ENCODE data around the gene NRXN3. TPM values are rescaled to one million over a fixed set of nuclear protein-coding genes. Genes with fewer than 3 reads are reported as not detected.

NRXN3 gene
- total RNA-seq, 1 experiment from 2014 or later: 0.07 TPM

DNA sequence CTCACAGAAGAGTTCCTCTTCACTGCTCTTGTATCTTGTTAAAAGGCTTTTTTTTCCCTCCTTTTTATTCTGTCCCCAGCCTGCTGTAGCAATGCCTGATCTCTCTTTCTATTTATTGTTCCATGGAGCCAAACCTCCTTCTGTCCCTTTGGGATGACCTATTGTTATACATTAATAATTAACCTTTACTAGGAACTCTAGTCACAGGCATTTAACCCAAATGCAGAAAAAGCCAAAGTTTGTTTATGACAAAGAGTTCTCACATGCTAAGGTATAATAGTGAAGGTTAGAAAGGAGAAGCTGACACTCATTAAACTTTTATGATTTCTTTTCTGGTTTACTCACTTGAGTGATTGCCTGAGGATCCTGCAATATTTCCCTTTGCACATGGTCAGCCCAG, 535.8 kb downstream of the NRXN3 start:
- no peak for DNase-seq
- Histone ChIP-seq H3K27me3 (no peaks in the 10 kb centered on the region), H3K36me3 (no peaks in the 10 kb centered on the region), H3K4me3 (no peak overlapping the region), H3K9me3 (no peaks in the 10 kb centered on the region)

DNA sequence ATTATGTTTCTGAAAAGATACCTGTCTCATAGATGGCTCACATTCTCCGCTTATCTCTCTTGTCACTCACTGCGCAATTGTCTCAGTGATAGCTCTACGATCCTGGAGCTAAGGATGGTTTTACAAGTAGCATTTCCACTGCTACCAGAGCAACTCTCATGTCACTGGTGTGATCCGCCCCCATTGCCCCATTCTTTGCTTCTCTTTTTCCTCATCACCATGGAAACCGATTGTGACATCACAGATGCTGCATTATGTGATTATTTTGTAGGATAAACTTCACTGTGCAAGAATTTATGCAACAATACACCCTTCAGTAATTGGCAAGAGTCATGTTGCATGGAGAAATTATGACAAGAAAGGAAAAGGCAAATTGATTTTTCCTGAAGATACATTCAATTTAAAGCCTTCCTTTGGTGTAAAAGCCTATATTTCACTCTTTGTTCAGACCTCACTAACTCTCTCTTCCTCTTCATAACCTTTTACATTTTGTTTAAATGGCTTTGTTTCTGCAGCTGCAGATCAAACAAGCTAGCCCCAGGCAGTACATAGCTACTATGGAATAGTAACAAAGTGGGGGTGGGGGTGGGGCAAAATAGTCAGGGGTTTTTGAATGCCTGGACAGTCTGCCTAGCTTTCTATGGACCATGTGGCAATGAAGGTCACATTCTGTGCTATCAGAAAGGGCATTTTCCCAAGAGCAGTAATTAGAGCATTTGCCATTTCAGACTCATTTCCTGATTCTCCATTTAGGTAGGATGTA, 539.8 kb downstream of the NRXN3 start:
- H3K9me3 ChIP-seq: no peaks in the 10 kb centered on the region
- no peak for DNase-seq
- no peaks in the 10 kb centered on the region for H3K36me3 ChIP-seq
- H3K4me3 ChIP-seq: no peak overlapping the region
- no peaks in the 10 kb centered on the region for H3K27me3 ChIP-seq

DNA sequence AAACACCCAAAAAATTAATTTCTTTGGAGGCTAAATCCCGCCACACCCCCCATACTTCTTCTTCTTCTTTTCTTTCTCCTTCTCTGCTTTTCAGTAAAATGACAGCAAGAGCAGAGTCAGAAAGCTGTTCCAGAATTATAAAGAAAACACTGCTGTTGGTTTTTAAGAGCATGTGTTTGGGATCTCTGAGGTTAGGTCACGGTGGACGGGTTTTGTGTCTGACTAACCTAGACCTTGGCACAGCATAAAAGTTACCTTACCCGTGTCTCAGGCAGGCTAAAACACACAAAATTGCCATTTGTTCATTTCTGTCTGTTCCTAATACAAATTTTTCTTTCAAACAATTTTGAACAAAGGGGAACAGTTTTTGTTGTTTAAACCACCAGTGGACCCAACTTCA, 540.8 kb downstream of the NRXN3 start:
- Histone ChIP-seq H3K36me3 (no peaks in the 10 kb centered on the region), H3K9me3 (no peaks in the 10 kb centered on the region), H3K4me3 (no peak overlapping the region), H3K27me3 (no peaks in the 10 kb centered on the region)
- no peak for DNase-seq

DNA sequence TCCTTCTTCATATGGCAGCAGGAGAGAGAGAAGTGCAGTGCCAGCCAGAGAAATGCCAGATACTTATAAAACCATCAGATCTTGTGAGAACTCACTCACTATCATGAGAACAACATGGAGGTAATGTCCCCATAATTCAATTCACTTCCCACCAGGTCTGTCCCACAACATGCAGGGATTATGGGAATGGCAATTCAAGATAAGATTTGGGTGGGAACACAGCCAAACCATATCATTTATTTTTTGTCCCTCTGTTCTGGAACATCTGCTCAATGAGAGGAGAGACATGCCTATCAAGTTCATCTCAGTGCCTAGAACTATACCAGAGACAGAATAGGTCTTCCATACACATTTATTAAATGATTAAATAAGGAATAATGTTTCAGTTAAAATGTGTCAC, 543.5 kb downstream of the NRXN3 start:
- Histone ChIP-seq H3K36me3 (no peaks in the 10 kb centered on the region), H3K27me3 (no peaks in the 10 kb centered on the region), H3K9me3 (no peaks in the 10 kb centered on the region), H3K4me3 (no peak overlapping the region)
- DNase-seq: no peak

DNA sequence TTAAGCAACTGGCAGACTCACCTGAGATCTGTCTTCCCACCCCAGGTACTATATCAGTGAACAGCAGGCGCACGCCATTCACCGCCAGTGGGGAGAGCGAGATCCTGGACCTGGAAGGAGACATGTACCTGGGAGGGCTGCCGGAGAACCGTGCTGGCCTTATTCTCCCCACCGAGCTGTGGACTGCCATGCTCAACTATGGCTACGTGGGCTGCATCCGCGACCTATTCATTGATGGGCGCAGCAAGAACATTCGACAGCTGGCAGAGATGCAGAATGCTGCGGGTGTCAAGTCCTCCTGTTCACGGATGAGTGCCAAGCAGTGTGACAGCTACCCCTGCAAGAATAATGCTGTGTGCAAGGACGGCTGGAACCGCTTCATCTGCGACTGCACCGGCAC, 544.5 kb downstream of the NRXN3 start:
- no peak overlapping the region for H3K4me3 ChIP-seq
- no peaks in the 10 kb centered on the region for H3K27me3 ChIP-seq
- DNase-seq: no peak
- H3K9me3 ChIP-seq: no peaks in the 10 kb centered on the region
- H3K36me3 ChIP-seq: no peaks in the 10 kb centered on the region

DNA sequence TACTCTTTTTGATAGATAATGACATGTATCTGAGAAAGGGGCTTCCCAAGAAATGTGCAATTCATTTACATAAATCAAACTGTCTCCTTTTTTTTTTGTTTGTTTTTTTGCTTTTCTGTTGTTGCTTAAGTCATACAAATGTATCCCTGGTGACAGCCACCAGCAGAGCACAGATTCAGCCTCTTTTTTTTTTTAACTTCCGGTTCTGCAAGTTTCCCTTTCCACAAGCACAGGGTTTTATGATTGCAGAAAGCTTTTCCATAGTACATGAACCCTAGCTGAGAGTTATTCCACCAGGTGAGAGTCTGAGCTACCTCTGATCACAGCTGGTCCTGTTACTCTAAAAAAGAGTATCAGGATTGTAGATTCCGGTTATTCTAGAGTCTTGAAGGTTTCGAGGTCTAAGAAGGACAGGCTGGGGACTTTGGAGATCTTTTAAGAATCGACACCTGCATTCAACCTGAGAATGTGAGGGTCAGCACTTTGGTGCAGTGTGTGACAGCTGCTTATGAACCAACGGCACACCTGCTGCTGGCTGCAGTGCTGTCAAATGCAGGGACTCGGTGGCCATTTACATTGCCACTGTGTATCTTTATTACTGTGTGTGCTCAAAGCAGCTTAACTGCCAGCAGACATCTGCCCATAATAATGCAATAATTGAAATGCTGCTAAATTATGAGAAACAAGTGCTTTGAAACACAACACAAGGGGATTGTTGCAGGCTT, 551.7 kb downstream of the NRXN3 start:
- H3K9me3 ChIP-seq: no peaks in the 10 kb centered on the region
- no peak overlapping the region for H3K4me3 ChIP-seq
- no peak for DNase-seq
- no peaks in the 10 kb centered on the region for H3K36me3 ChIP-seq
- no peaks in the 10 kb centered on the region for H3K27me3 ChIP-seq

DNA sequence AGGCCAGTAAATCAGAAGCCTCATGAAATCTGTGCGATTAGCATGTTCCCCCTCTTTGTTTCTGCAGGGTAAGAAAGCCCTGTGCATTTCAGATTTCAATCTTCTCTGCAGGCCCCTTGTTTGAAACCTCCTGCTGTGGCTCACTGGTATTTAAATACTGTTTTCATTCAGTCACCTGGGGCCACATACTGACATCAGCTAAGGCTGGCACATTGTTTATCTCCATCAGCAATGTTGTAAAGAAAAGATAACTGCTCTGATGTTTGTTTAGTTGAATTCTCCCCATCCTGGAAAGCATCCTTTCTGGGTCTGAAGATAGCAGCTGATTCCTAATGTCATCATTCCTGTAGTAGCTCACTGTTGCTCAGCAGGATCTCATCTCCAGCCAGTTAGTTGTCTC, 554.9 kb downstream of the NRXN3 start:
- no peaks in the 10 kb centered on the region for H3K9me3 ChIP-seq
- no peaks in the 10 kb centered on the region for H3K36me3 ChIP-seq
- H3K4me3 ChIP-seq: no peak overlapping the region
- H3K27me3 ChIP-seq: no peaks in the 10 kb centered on the region
- DNase-seq: no peak

DNA sequence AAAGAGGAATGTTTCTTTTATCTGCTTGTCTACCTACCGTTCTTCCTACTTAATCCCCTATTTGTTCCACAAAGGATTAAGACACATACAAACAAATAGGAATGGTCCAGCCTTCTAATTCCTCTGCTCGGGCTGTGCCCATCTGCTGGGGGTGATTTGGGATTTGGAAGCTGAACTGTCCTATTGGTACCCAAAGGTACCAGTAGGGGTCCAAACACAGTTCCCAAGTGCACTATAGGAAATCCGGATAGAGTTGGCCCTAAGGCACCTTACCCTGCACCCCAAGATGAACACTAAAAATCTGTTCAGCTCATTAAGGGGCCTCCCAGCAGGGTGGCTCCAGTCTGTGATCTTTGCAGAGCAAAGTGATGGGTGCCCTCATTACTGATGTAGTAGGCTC, 566.9 kb downstream of the NRXN3 start:
- no peaks in the 10 kb centered on the region for H3K27me3 ChIP-seq
- no peaks in the 10 kb centered on the region for H3K36me3 ChIP-seq
- DNase-seq: no peak

DNA sequence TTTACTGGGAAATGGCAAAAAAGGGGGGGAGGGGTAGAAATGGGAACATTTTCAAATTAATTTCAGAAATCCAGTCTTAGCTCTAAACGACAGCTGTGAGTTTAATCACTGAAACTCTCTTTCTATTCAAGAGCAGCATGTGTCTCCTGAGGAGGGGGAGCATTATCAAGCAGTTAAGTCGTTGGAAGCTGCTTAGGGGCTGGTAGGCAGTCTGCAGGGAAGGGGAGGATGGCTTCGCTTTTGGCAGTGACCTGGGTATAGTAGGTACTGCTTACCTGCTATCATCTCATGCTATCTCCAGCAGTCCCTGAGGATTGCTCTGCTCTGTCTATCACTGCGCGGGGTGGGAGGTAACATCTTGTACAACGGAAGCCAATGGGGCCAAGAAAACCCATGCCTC, 567.4 kb downstream of the NRXN3 start:
- Histone ChIP-seq H3K36me3 (no peaks in the 10 kb centered on the region), H3K9me3 (no peaks in the 10 kb centered on the region), H3K27me3 (no peaks in the 10 kb centered on the region)

More for the DNA sequence above, 566.9 kb downstream of the NRXN3 start:
- no peak overlapping the region for H3K4me3 ChIP-seq
- H3K9me3 ChIP-seq: no peaks in the 10 kb centered on the region

DNA sequence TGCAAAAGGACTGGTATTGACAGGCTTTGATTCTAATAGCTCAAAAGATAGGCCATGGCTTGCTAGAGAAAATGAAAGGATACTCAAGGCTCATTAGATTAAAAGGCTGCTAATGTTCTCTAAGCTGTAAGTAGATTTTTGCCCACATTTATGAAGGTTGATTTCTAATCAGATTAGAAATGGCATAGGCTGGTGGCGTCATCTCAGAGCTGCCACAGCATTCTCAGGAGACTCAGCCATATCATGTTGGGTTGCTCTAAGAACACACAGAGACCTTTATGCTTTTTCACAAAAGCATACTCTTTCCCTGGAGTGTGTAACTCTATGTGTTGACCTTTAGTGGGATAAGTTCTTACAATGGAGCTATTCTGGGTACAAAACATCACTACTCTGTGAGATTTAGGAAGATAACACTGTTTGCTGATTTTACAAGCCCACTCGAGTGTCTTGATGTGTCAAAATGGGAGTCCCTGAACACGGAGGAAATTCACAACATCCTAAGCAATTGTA, 576.0 kb downstream of the NRXN3 start:
- no peaks in the 10 kb centered on the region for H3K36me3 ChIP-seq
- H3K27me3 ChIP-seq: no peaks in the 10 kb centered on the region
- no peak for DNase-seq

More for the DNA sequence above, 567.4 kb downstream of the NRXN3 start:
- no peak overlapping the region for H3K4me3 ChIP-seq
- no peak for DNase-seq

DNA sequence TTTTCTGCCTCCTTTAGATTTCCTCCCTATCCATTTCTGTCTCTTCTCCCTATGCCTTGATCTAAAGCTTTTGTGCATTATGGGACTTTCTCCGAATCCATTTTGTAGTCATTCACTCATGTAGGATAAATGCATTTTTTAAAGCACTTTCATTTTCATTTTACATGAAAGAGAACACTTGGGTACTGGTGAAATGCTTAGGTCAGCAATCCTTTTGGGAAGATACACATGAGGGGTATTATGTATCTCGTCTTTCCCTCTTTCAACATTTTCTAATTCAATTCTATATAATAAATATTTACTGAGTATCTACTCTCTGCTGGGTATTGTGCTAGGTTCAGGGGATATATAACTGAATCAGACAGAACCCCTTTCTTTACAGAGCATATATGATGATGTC, 577.6 kb downstream of the NRXN3 start:
- Histone ChIP-seq H3K36me3 (no peaks in the 10 kb centered on the region), H3K4me3 (no peak overlapping the region)

More for the DNA sequence above, 576.0 kb downstream of the NRXN3 start:
- no peaks in the 10 kb centered on the region for H3K9me3 ChIP-seq
- H3K4me3 ChIP-seq: no peak overlapping the region

DNA sequence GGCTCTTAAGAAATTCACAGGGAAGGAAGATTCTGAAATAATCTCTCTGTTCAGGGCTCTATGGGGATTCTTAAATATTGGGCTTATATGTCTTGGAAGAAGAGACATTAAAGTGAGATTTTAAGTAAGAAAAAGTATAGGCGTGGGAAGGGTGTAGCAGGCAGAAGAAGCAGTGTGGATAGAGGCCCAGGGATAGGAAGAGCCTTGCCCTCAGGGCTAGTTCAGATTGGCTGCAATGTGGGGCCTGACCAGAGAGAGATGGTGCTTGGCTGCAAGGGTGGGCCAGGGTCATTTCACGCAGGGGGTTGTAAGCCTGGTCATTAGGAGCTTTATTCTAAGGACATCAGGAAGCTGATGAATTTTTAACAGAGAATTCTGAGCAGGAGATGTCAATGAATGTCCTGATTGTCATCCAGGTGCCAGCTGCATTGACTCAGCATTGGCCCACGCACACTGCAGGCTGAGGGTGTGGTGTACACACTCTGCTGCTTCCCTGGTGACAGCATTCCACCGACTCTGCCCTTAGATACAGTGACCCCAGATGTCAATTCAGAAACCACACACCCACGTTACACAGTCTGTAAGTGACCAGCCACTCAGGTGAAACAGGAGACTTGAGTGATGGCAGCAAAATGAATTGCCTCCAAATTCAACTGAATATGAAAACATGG, 582.5 kb downstream of the NRXN3 start:
- H3K9me3 ChIP-seq: no peaks in the 10 kb centered on the region
- H3K27me3 ChIP-seq: no peaks in the 10 kb centered on the region
- no peak overlapping the region for H3K4me3 ChIP-seq
- no peak for DNase-seq
- no peaks in the 10 kb centered on the region for H3K36me3 ChIP-seq

More for the DNA sequence above, 577.6 kb downstream of the NRXN3 start:
- H3K9me3 ChIP-seq: no peaks in the 10 kb centered on the region
- H3K27me3 ChIP-seq: no peaks in the 10 kb centered on the region
- no peak for DNase-seq

DNA sequence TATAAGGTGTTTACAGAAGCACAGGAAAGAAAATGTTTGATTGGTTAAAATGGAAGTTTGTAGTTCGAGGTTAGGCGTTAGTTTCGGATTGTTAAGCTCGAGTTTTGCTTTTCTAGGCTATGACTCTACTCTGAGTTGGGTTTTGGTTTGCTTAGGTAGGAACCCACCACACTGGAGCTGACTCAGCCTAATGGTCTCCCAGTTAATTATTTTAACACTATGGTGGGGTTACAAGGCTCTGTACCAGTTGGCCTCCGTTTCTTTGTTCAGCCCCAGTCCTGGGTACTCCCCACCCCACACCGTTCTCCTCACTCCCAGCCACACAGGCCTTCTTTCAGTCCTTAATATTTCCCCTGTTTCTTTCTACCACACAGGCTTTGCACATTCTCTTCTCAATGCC, 583.9 kb downstream of the NRXN3 start:
- no peak overlapping the region for H3K4me3 ChIP-seq
- no peaks in the 10 kb centered on the region for H3K36me3 ChIP-seq
- no peaks in the 10 kb centered on the region for H3K27me3 ChIP-seq
- DNase-seq: no peak
- H3K9me3 ChIP-seq: no peaks in the 10 kb centered on the region

DNA sequence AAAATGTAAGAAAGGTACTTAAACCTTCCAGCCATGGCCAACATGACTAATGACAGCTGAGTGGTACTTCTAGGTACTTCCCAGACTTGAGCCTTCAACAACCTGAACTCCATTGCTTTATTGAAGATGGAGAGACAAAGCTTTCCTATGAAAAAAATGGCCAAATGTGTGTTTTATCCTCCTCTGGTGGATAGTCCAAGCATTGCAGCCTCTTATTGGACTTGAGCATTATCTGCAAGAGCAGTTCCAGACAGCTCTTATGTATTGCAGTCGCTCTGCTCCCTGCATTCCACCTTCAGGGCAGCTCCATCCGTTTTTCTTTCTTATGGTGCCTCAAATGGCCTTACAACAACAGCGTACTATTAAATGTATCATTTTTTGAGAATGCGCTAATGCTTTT, 588.2 kb downstream of the NRXN3 start:
- Histone ChIP-seq H3K36me3 (no peaks in the 10 kb centered on the region), H3K9me3 (no peaks in the 10 kb centered on the region), H3K27me3 (no peaks in the 10 kb centered on the region), H3K4me3 (no peak overlapping the region)
- no peak for DNase-seq

DNA sequence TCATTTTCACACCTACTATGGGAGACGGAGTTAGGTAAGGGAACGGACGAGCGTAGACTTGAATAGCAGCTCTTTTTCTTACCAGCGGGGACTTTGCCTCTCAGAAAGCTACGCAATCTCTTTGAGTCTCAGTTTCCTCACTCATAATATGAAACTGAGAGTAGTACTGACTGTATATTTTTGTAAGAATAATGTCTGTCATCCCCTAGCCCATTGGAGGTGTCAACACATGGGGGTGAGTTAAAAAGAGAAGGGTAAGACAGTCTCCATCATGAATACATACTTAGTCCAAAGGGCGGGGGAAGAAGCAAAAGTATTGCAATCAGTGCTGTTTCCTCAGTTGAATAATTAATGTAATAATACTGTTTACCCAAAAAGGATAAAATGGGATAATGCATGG, 592.2 kb downstream of the NRXN3 start:
- H3K9me3 ChIP-seq: no peaks in the 10 kb centered on the region
- no peak overlapping the region for H3K4me3 ChIP-seq
- no peak for DNase-seq
- no peaks in the 10 kb centered on the region for H3K27me3 ChIP-seq
- no peaks in the 10 kb centered on the region for H3K36me3 ChIP-seq

DNA sequence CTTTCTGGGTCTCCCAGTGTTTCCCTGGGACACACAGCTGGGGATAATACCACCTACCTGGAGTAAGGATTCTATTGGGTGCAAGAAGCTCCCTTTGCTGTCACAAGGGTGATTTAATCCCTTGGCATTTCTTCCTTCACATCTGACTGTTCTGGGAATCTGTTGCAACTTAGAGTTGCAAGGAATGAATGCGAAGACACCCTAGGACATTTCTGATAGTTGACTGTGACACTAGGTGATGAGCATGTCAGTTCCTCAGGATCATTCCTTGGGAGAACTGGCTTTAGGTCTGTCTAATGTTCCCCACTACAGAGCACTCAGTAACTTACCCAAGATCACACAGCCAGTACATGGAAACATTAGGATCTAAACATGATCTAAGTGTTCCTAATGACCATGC, 593.6 kb downstream of the NRXN3 start:
- no peaks in the 10 kb centered on the region for H3K27me3 ChIP-seq
- no peaks in the 10 kb centered on the region for H3K36me3 ChIP-seq
- no peaks in the 10 kb centered on the region for H3K9me3 ChIP-seq
- DNase-seq: no peak
- H3K4me3 ChIP-seq: no peak overlapping the region

DNA sequence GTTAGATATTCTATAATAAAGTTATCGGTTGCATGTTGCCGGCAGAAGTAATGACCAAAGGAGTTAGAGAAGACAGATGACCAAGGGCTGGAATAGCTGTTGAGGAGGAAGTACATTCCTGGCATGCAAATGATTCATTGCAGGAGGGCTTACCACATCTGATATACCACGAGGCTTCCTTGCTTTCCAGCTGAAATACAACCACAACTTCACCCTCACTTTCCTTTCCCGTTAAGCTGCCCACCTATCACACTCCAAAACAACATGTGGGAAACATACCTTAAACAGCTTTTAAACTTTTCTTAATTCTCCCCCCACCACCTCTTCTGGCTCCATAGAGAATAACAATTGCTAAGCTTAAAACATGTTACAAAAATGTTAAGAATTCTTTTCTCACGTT, 594.1 kb downstream of the NRXN3 start:
- Histone ChIP-seq H3K4me3 (no peak overlapping the region), H3K9me3 (no peaks in the 10 kb centered on the region), H3K27me3 (no peaks in the 10 kb centered on the region), H3K36me3 (no peaks in the 10 kb centered on the region)
- no peak for DNase-seq

Data from MG63 (cell line).